Gastrocnemius medialis (tissue), 4 donors: Measurements from ENCODE around the gene WDR54.

Experiments
- CTCF ChIP-seq, 5 experiments: fragments of 450-650 bp in 3 of 5; fragments of 200-600 bp in 2 of 5; sonication (generic) in 2 of 5; IDR thresholded peaks in 4 of 5; conservative IDR thresholded peaks in 1 of 5; 1 replicate in 4 of 5; 2 replicates in 1 of 5; pipeline ENCODE4 v1.5.1; 2016 to 2019; ENCODE audit warnings: antibody characterized with exemption in 5 of 5, mild to moderate bottlenecking in 3 of 5, moderate library complexity in 3 of 5
- POLR2A ChIP-seq, 2 donors: fragments of 450-650 bp; IDR thresholded peaks; one replicate each; pipeline ENCODE4 v1.6.1; 2017; ENCODE audit warnings: antibody characterized with exemption in 2 of 2, mild to moderate bottlenecking in 2 of 2, moderate library complexity in 2 of 2

- TF ChIP-seq CTCF (IDR thresholded peaks at IDR 0.05 in 4 of 5, conservative IDR thresholded peaks at IDR 0.05 in 1 of 5) (no peak), POLR2A (IDR thresholded peaks at IDR 0.05) (no peak)
Measured at GRCh38 chr2:74436111-74436805, 14.7 kb downstream of the WDR54 start.
